ENCODE measurements around the gene ZNF683.
"Not testable (repeated sequence)": the region's sequence is repeated elsewhere in the genome, so short reads cannot be mapped to it uniquely, and the experiment has no call there.

ZNF683 gene

DNA sequence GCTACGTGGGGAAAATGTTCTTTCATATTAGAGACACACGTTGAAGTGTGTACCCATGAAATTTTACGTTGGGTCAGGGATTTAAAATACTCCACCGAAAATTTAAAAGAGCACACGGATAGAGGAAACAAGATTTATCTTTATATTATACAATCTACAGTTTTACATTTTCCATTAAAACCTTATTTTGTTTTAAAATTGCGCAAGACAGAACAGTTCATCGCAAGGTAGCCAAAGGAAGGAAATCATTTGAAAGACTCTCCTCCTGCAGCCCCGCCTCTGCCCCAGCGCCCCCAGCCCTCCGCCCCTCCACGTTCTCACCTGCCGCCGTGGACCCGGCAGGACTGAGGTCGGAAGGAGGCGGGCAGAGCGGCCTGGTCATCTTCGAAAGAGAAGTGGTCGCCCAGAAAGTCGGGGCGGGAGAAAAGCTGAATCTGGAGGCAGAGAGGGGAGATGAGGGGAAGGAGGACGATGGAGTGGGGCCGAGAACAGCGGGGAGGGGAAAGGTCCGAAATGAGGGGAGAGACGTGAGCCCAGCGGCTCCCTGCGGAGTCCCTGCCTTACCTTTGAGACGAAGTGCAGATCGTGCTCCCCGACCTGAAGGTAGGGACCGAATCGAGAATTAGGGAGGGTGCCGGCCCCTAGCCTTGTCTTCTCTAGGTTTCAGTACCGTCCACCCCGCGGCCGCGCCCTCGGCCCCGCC, 36.6 kb downstream of the ZNF683 start:
- DNase-seq = peak; percentile 60

DNA sequence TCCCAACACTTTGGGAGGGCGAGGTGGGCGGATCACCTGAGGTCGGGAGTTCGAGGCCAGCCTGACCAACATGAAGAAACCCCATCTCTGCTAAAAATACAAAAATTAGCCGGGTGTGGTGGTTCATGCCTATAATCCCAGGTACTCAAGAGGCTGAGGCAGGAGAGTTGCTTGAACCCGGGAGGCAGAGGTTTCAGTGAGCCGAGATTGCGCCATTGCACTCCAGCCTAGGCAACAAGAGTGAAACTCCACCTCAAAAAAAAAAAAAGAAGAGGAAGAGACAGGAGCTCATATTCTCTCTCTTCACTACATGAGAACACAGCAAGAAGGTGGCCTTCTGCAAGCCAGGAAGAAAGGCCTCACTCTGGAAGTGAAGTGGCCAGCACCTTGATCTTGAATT, 39.2 kb downstream of the ZNF683 start:
- not testable (repeated sequence) for DNase-seq

DNA sequence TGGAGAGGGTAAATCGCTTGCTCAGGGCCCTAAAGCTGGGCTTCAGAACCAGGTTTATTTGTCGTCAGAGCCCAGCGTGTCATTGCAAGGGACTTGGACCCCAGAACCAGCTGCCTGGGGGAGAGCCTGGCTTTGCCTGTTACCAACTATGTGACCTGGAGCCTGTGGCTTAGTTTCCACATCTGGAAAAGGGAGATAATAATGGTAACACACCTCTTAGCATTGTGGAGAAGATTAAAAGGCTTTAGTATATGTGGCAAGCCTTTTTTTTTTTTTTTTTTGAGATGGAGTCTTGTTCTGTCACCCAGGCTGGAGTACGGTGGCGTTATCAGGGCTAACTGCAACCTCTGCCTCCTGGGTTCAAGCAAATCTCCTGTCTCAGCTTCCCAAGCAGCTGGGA, 42.3 kb downstream of the ZNF683 start:
- DNase-seq = no peak

DNA sequence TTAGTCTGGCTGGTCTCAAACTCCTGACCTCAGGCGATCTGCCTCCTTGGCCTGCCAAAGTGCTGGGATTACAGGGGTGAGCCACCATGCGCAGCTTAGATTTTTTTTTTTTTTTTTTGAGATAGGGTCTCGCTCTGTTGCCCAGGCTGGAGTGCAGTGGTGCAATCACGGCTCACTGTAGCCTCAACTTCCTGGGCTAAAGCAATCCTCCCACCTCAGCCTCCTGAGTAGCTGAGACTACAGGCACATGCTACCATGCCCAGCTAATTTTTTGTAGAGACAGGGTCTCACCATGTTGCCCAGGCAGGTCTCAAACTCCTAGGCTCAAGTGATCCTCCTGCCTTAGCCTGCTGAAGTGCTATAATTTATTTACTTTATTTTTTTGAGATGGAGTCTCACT, 43.2 kb downstream of the ZNF683 start:
- DNase-seq = not testable (repeated sequence)

DNA sequence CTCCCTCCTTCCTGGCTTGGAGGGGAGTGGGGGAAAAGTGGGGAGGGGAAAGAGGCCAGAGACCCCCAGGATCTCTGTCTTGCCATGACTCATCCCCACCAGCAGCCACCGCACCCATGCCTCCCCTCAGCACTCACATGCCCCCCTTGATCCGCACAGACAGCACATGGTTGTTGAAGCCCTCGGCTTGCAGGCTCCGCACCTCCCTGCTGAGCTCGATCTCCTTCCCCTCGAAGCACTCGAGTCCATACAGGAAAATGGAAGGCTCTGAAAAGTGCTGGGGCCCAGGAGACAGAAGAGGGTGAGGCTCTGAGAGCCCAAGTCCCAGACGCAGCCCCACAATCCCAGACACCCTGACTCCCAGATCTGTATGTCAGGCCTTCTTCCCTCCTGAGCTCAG, 44.0 kb downstream of the ZNF683 start:
- no peak for DNase-seq

DNA sequence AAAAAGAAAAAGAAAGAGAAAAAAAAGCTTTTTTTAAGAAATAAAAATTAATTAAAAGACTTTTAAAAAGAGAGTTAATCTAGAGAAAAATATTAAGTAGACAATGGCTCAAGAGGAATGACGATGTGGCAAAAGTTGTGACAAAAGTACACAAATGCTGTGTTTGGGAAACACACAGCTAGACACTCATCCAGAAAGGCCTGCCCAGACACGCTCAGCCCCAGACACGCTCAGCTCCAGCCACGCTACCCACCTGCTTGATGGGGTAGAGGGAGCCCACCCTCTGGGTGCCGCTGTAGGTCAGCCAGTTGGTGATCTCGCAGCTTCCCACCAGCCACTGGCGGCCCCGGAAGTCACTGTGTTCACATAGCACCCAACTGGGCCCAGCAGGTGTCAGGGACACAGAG, 44.6 kb downstream of the ZNF683 start:
- peak; percentile 90 for DNase-seq

DNA sequence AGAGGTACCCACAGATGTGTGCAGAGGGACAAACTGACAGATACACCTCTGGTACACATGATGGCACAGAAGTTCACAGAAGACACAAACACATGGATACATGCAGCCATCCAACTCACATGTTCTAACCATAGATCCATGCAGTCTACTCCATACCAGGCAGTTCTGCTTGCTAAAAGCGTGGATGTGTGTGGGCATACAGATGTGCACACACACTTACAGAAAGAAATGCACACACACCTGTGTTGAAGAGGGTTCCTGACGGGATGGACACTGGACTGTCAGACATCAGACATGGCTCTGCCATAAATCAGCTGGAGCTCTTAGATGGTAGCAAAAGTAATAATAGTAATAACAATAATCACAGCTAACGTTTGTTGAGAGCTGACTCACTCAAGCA, 48.0 kb downstream of the ZNF683 start:
- DNase-seq = no peak

DNA sequence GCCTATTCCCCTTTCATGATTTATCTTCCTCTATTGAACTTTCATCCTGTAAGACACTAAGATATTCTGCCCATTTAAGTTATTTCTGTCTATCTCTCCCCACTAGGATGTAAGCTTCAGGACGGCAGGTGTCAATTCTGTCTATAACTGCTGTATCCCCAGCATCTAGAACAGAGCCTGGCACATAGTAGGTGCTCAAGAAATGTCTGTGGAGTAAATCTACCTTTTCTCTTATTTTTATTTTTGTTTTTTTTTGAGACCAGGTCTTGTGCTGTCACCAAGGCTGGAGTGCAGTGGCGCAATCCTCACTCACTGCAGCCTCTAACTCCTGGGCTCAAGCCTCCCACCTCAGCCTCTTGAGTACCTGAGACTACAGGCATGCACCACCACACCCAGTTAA, 49.2 kb downstream of the ZNF683 start:
- DNase-seq = no peak

DNA sequence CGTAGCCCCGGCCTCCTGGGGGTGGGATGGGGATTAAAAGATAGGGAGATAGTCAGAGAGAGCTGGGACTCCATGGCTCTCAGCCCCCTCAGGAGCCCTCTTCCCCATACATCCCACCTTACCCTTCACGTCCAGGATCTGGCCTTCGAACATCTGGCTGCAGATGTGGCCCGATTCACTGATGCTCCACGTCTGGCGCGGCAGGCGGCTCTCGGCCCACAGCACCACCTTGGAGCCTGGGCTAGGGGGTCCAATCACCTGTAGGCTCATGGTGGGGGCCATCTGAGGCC, 50.6 kb downstream of the ZNF683 start:
- DNase-seq = no peak

DNA sequence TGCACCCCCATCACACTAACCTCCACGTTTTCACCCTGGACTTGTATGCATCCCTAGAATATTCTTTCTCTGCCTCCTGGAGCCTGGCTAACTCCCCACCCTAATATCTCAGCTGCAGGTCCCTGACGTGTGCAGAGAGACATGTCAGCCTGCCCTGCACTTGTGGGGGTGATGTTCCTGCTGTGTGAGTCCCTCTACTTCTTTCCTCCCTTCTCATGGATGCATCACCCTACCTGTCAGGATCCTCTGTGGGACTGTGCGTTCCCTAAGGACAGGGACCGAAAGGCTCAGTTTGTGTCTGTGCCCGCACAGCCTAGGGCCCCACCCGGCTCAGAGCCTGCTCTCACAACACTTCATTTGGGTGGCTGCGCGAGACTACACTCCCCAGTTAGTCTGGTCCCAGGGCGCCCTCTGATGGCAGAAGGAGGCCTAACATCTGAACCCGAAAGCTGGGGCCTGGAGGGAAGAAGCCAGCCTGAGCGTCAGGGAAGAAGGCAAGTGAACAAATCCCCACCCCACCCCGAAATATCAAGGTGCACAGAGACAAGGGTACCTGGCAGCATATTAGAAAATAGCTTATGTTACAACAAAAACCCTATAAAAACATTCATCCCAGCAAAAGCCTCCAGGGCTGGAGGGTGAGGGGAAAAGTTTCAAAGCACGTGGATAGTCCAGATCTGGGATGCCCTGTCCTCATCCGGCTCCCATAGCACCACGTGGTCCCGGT, 51.1 kb downstream of the ZNF683 start:
- peak; percentile 66 for DNase-seq

DNA sequence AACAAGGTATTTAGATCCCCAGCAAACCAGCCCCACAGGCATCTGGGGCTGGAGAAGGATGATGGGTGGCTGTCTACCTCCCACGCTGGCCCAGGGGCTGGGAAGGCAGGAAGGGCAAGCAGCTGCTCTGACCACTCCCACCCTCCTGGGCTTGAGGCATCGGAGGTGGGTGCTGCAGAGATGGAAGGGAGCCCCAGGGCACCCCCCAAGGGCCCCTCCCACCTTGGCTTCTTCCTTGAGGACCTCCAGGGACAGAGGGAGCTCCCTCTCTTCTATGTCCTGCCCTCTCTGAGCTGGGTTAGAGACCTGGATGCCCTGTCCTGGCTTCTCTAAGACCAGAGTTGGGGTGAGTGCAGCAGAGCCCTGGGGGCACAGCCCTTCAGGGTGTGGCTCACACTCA, 51.7 kb downstream of the ZNF683 start:
- no peak for DNase-seq

DNA sequence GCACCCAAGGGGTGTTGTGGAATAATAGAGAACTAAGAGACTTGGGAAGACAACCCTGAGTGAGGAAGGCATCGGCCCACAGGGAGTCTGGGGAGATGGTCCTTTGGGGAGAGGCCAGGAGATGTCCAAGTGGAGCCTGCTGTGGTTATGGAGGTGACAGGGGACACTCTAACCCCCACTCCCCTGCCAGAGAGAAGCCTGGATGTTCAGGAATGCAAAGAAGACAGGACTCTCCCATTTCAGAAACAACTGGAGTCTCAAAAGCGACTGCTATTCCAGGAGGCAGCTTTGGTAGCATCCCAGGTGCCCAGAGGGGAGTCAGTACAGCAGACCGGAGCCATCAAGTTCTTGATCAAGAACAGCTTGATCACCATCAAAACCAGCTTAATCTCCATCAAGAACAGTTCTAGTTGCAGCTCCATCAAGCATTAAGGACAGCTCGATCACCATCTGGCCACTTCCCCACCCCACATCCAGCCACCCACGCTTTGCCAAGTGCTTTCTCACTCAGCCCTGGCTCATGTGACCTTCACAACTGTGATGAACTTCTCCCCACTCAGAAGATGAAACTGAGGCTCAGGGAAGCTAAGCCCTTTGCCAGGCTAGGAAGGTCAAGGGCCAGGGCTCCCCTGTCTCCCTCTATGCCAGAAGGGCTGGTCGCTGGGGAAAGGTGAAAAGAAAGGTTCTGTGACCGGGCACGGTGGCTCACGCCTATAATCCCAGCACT, 54.0 kb downstream of the ZNF683 start:
- no peak for DNase-seq

DNA sequence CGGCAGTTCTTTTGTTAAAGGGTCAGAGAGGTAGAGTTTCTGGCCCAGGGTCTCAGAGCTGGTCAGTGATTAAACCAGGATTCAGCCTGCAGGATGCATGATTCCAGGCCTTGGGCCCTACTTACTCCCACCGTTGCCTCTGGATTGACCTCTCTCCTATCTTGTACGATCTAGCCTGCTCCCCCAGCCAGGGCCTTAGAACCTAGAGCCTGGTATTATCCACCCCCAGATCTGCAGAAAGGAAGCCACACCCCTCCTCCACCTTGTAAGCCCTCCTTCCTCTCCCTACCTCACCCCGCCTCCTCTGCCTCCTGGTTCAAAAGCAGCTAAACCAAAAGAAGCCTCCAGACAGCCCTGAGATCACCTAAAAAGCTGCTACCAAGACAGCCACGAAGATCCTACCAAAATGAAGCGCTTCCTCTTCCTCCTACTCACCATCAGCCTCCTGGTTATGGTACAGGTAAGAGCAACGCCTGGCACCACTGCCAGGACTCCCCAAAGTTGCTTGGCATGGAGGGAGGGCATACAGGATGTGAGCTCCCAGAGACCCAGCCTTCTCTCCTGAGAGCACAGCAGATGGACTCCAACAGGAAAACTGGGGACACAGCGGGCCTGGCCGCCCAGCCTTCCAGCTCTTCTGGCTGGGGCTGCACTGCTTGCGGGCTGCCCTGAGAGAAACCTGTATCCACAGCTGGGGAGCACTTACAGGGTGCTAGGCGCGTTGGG, 54.8 kb downstream of the ZNF683 start, which contains the start of gene CD52:
CD52 (plus strand) TSS at position 347 of the 726 bp plus-strand sequence; CDS start at position 407, 60 bp downstream.
- DNase-seq = no peak

DNA sequence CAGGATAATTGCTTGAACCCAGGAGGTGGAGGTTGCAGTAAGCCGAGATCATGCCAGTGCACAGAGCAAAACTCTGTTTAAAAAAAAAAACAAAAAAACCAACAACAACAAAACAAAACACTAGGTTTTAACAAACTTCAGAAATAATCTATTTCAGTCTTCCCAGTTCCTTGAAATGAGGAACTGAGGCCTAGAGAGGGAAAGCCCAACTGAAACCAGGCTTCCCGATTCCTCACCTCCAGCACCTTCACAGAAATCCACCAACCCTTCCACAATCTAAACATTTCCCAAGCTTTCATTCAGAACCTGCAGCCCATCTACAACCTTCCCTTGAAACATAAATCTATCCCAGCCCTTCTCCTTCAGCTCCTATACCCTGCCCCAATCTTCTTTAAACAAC, 55.4 kb downstream of the ZNF683 start:
- no peak for DNase-seq

DNA sequence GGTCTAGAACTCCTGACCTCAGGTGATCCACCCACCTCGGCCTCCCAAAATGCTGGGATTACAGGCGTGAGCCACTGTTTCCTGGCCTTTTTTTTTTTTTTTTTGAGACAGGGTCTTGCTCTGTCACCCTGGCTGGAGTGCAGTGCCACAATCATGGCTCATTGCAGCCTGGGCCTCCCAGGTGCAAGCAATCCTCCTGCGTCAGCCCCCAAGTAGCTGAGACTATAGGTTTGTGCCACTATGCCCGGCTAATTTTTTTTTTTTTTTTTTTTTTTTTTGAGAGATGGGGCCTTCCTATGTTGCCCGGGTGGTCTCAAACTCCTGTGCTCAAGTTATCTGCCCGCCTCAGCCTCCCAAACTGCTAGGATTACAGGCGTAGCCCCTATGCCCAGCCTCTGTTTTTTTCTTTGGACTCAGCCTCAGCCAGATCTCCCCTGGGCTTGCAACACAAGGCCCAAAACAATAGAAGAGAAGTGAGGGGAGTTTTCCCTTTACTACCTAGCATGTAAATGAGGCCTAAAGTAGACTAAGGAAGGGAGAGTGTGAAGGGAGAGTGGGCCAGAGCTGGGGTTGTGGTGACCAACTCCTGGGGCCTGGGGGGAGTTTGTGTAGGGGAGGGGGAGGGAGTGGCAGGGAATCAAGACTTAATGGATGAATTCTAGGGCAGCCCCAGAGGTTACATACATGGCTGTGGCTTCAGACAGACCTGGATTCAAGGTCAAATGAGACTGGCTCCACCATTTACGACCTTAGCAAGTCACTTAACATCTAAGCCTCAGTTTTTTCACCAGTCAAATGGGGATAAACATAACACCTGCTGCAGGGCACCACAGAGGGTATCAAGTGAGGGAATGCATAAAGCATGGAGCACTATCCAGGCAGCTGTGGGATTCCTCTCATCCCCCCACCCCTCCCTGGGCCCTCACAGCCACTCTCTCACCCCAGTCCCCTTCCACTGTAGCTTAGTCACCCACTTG, 56.4 kb downstream of the ZNF683 start:
- no peak for DNase-seq

DNA sequence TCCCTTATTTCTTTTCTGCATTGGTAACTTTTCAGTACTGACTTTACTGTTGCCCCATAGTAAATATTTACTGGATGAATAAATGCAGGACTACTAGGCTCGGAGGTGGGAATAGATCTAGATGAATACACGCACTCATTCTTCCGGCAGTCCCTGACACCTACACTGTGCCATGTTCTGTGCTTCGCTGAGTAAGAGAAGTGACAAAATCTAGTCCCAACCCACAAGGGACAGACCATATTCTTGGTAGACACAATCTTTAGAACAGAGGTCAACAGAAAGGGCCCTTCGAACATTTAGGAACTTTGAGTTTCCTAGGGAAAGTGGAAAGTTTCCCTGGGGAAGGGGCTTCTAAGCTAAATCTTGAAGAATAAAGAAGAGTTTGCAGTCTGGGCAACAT, 58.0 kb downstream of the ZNF683 start:
- DNase-seq = no peak
